Fibroblast of lung (primary cell): ENCODE measurements around the gene NCAM2. TPM values are rescaled to one million over a fixed set of nuclear protein-coding genes. Genes with fewer than 3 reads are reported as not detected.

Experiments
- DNase-seq, 2 donors: peaks; one replicate each; pipeline versions ENCODE4 v3.0.0 to v3.0.0-alpha.2; 2010; ENCODE audit warnings: low read depth in 2 of 2
- H2AFZ ChIP-seq: 2 replicates; pipeline ENCODE4 v1.5.1; 2012; ENCODE audit warnings: low read length, control low read depth, inconsistent platforms
- H3K27ac ChIP-seq: 2 replicates; pipeline ENCODE4 v1.5.1; 2011; ENCODE audit warnings: low read length, control low read depth; ENCODE audit not compliant: insufficient read depth
- H3K27me3 ChIP-seq: 2 replicates; pipeline ENCODE4 v1.5.1; 2011; ENCODE audit warnings: mild to moderate bottlenecking, low read length; ENCODE audit not compliant: control insufficient read depth, insufficient read depth
- H3K36me3 ChIP-seq: 2 replicates; pipeline ENCODE4 v1.5.1; 2011; ENCODE audit warnings: low read length; ENCODE audit not compliant: control insufficient read depth, insufficient read depth
- H3K4me1 ChIP-seq: 2 replicates; pipeline ENCODE4 v1.5.1; 2011; ENCODE audit warnings: low read length; ENCODE audit not compliant: control insufficient read depth, insufficient read depth; ENCODE audit errors: extremely low read depth
- H3K4me2 ChIP-seq: 2 replicates; pipeline ENCODE4 v1.5.1; 2011; ENCODE audit warnings: low read length, control low read depth; ENCODE audit not compliant: insufficient read depth; ENCODE audit errors: extremely low read depth
- H3K4me3 ChIP-seq, 4 experiments: fragments of 200-600 bp in 1 of 4; sonication (generic) in 1 of 4; replicated peaks in 1 of 4; 2 replicates each; pipeline ENCODE4 v1.5.1; 2011 to 2016; ENCODE audit warnings: low read length in 4 of 4, low read depth in 3 of 4, mild to moderate bottlenecking in 3 of 4, control low read depth in 2 of 4, inconsistent platforms in 1 of 4, mixed read lengths in 1 of 4; ENCODE audit not compliant: insufficient read depth in 1 of 4; ENCODE audit errors: control extremely low read depth in 1 of 4
- H3K79me2 ChIP-seq: 2 replicates; pipeline ENCODE4 v1.5.1; 2012; ENCODE audit warnings: mild to moderate bottlenecking, low read length, inconsistent platforms; ENCODE audit not compliant: control insufficient read depth, insufficient read depth
- H3K9ac ChIP-seq: 2 replicates; pipeline ENCODE4 v1.5.1; 2011; ENCODE audit warnings: mild to moderate bottlenecking, low read length, control low read depth; ENCODE audit not compliant: insufficient read depth
- H3K9me3 ChIP-seq: 2 replicates; pipeline ENCODE4 v1.5.1; 2012; ENCODE audit warnings: low read depth, low read length; ENCODE audit not compliant: control insufficient read depth, insufficient read depth
- H4K20me1 ChIP-seq: 2 replicates; pipeline ENCODE4 v1.5.1; 2011; ENCODE audit warnings: low read length; ENCODE audit not compliant: control insufficient read depth, insufficient read depth; ENCODE audit errors: extremely low read depth
- EZH2 ChIP-seq: IDR thresholded peaks from 2 replicates; pipeline ENCODE4 v1.5.1; 2012; ENCODE audit warnings: low read length, control low read depth, mild to moderate bottlenecking; ENCODE audit errors: missing control alignments
- polyA plus RNA-seq, 2 donors: library from polyadenylated mRNA; depleted of rRNA in 1 of 2; stranded (reverse) in 1 of 2; unstranded in 1 of 2; fragments of >200 nt; gene quantifications; 2 replicates each; pipeline ENCODE4 v1.2.1, GENCODE V29; 2011 to 2012; ENCODE audit warnings: missing spikeins in 1 of 2
- total RNA-seq: library from RNA; depleted of rRNA; stranded (reverse); fragments of >200 nt; gene quantifications from 2 replicates; pipeline ENCODE4 v1.2.1, GENCODE V29; 2014
- TF ChIP-seq, protein P1 (sequence below), 2 donors: IDR thresholded peaks in 1 of 2; conservative IDR thresholded peaks in 1 of 2; 1 replicate in 1 of 2; 2 replicates in 1 of 2; pipeline ENCODE4 v1.5.1; 2011 to 2012; ENCODE audit warnings: low read length in 2 of 2, control low read depth in 1 of 2, inconsistent platforms in 1 of 2, low read depth in 1 of 2, mild to moderate bottlenecking in 1 of 2

NCAM2 gene
- total and polyA plus RNA-seq, 2 donors (not counting 1 experiment from before 2014, with no cell fraction given): 5.6 to 11.1 TPM

GRCh38 chr21:21163904-21164303 lies 165.7 kb downstream of the NCAM2 start:
- no peak overlapping the region for H3K4me2 ChIP-seq
- no peak overlapping the region for H2AFZ ChIP-seq
- H3K9ac ChIP-seq: no peak overlapping the region
- no peaks in the 10 kb centered on the region for H4K20me1 ChIP-seq
- TF ChIP-seq EZH2: no peak
- TF ChIP-seq, protein P1, sequence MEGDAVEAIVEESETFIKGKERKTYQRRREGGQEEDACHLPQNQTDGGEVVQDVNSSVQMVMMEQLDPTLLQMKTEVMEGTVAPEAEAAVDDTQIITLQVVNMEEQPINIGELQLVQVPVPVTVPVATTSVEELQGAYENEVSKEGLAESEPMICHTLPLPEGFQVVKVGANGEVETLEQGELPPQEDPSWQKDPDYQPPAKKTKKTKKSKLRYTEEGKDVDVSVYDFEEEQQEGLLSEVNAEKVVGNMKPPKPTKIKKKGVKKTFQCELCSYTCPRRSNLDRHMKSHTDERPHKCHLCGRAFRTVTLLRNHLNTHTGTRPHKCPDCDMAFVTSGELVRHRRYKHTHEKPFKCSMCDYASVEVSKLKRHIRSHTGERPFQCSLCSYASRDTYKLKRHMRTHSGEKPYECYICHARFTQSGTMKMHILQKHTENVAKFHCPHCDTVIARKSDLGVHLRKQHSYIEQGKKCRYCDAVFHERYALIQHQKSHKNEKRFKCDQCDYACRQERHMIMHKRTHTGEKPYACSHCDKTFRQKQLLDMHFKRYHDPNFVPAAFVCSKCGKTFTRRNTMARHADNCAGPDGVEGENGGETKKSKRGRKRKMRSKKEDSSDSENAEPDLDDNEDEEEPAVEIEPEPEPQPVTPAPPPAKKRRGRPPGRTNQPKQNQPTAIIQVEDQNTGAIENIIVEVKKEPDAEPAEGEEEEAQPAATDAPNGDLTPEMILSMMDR (conservative IDR thresholded peaks at IDR 0.05 in 1 of 2, IDR thresholded peaks at IDR 0.05 in 1 of 2; ENCODE audit: low read depth in 1 of 2, low read length in 2 of 2): peak; percentile 44 to 59
- H3K27me3 ChIP-seq: no peaks in the 10 kb centered on the region
- H3K4me1 ChIP-seq: peaks cover 3% of the 10 kb centered on the region
- peak; percentile 71 to 82 for DNase-seq
- H3K4me3 ChIP-seq: no peak overlapping the region
- H3K36me3 ChIP-seq: no peaks in the 10 kb centered on the region
- no peaks in the 10 kb centered on the region for H3K79me2 ChIP-seq
- H3K9me3 ChIP-seq: no peaks in the 10 kb centered on the region
- H3K27ac ChIP-seq: no peak overlapping the region

GRCh38 chr21:21165063-21165645 lies 166.9 kb downstream of the NCAM2 start:
- Histone ChIP-seq H3K27ac (peak overlapping the region; percentile 71), H3K4me2 (peak overlapping the region; percentile 73)

GRCh38 chr21:21174676-21175075 lies 176.5 kb downstream of the NCAM2 start:
- Histone ChIP-seq H3K9me3 (no peaks in the 10 kb centered on the region), H3K79me2 (no peaks in the 10 kb centered on the region), H4K20me1 (no peaks in the 10 kb centered on the region), H3K36me3 (no peaks in the 10 kb centered on the region), H3K4me1 (peaks cover 2% of the 10 kb centered on the region), H3K9ac (no peak overlapping the region), H3K4me2 (no peak overlapping the region), H3K4me3 (no peak overlapping the region), H3K27ac (no peak overlapping the region), H2AFZ (no peak overlapping the region), H3K27me3 (no peaks in the 10 kb centered on the region)
- DNase-seq: no peak
- TF ChIP-seq, protein P1 (conservative IDR thresholded peaks at IDR 0.05 in 1 of 2, IDR thresholded peaks at IDR 0.05 in 1 of 2; ENCODE audit: low read depth in 1 of 2, low read length in 2 of 2): no peak
- TF ChIP-seq EZH2: no peak

More at GRCh38 chr21:21165063-21165645, 166.9 kb downstream of the NCAM2 start:
- H4K20me1 ChIP-seq: no peaks in the 10 kb centered on the region
- no peaks in the 10 kb centered on the region for H3K36me3 ChIP-seq
- peak; percentile 94 to 99 for DNase-seq
- no peak overlapping the region for H3K9ac ChIP-seq
- no peaks in the 10 kb centered on the region for H3K79me2 ChIP-seq
- H3K27me3 ChIP-seq: no peaks in the 10 kb centered on the region
- peaks cover 3% of the 10 kb centered on the region for H3K4me1 ChIP-seq
- peak overlapping the region; percentile 5 for H2AFZ ChIP-seq
- H3K9me3 ChIP-seq: no peaks in the 10 kb centered on the region
- no peak overlapping the region for H3K4me3 ChIP-seq
- TF ChIP-seq, protein P1 (conservative IDR thresholded peaks at IDR 0.05 in 1 of 2, IDR thresholded peaks at IDR 0.05 in 1 of 2; ENCODE audit: low read depth in 1 of 2, low read length in 2 of 2): no peak
- TF ChIP-seq EZH2: no peak
